Measurements from ENCODE around the gene SLC10A3. TPM values are rescaled to one million over a fixed set of nuclear protein-coding genes. Genes with fewer than 3 reads are reported as not detected.
A peak's percentile ranks its signal among the peaks of the same experiment; 100 is the strongest.

Gene SLC10A3, protein sequence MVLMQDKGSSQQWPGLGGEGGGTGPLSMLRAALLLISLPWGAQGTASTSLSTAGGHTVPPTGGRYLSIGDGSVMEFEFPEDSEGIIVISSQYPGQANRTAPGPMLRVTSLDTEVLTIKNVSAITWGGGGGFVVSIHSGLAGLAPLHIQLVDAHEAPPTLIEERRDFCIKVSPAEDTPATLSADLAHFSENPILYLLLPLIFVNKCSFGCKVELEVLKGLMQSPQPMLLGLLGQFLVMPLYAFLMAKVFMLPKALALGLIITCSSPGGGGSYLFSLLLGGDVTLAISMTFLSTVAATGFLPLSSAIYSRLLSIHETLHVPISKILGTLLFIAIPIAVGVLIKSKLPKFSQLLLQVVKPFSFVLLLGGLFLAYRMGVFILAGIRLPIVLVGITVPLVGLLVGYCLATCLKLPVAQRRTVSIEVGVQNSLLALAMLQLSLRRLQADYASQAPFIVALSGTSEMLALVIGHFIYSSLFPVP
- 15.2 TPM for polyA plus RNA-seq (ENCODE audit: insufficient read length)
- long read RNA-seq, donor 1, transcript SLC10A3-201 (2 exons, 2,161 nt) = major isoform, 8 of 8 reads
- long read RNA-seq, donor 1, partial matches to known transcripts = 0 of 8 reads
- long read RNA-seq, donor 1, other reads (novel, unspliced or antisense) = 0 of 8 reads
- long read RNA-seq, donor 2, transcript SLC10A3-201 (2 exons, 2,161 nt) = major isoform, 7 of 8 reads
- long read RNA-seq, donor 2, partial matches to known transcripts = 0 of 8 reads
- long read RNA-seq, donor 2, other reads (novel, unspliced or antisense) = 0 of 8 reads
- long read RNA-seq, donor 3, transcript SLC10A3-201 (2 exons, 2,161 nt) = major isoform, 9 of 10 reads
- long read RNA-seq, donor 3, partial matches to known transcripts = 0 of 10 reads
- long read RNA-seq, donor 3, other reads (novel, unspliced or antisense) = 0 of 10 reads
- long read RNA-seq, donor 4 = 0 reads
- long read RNA-seq, donor 5, partial matches to known transcripts = 0 of 2 reads
- long read RNA-seq, donor 5, other reads (novel, unspliced or antisense) = 0 of 2 reads
- long read RNA-seq, donor 6, transcript SLC10A3-201 (2 exons, 2,161 nt) = major isoform, 8 of 8 reads
- long read RNA-seq, donor 6, partial matches to known transcripts = 0 of 8 reads
- long read RNA-seq, donor 6, other reads (novel, unspliced or antisense) = 0 of 8 reads
- long read RNA-seq, donor 7, transcript SLC10A3-201 (2 exons, 2,161 nt) = major isoform, 9 of 9 reads
- long read RNA-seq, donor 7, partial matches to known transcripts = 0 of 9 reads
- long read RNA-seq, donor 7, other reads (novel, unspliced or antisense) = 0 of 9 reads
- long read RNA-seq, donor 8, partial matches to known transcripts = 0 of 3 reads
- long read RNA-seq, donor 8, other reads (novel, unspliced or antisense) = 0 of 3 reads

DNA sequence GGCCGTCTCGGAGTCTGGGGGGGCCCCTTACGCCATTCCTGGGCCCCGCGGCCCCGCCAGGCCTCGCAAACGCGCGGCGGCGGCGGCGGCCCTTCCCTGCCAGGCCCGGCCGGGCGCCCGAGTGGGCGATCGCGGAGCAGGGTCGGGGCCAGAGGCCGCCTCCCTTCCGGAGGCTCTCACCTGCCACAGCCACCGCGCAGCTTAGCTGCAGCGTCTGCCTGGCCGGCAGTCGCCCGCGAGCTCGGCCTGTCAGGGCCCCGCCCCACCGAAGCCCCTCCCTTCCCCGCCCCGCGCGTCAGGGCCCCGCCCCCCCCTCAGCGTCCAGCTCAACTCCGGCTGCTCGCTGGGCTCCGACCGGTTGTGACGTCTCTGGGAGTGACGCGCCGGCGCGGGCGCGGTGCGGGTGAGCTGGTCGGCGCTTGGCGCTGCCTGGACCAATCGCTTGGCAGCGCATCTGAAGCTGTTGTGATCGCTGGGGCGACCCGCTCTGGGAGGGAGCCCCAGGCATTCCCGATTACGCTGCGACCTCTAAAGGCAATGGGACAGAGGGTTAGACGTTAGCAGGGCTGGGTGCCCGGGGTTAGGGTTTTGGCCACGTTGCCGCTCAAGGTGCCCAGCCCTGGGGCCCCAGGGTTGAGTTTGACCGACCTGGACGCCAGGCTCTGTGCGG lies at the start of gene SLC10A3:
SLC10A3 (minus strand) TSS at position 216 of the 670 bp plus-strand sequence. CDS start 1,689 bp downstream, outside the sequence.
- DNase-seq = peak; percentile 84

DNA sequence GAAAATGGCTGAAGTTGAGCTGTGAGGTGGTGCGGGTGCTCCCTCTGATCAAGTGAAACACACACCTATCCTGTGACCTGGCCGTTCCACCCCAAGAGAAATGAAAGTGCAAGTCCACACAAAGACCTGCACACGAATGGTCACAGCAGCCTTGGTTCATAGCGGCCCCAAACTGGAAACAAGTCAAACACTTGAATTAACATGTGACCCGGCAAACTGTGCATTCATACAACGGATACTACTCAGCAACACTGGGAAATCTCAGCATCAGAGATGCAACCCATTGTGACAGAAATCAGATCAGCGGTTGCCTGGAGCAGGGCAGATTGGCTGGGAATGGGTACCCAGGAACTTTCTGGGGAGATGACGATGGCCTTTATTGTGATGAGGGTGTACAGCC lies 48.6 kb upstream of the SLC10A3 start:
- no peak for DNase-seq

DNA sequence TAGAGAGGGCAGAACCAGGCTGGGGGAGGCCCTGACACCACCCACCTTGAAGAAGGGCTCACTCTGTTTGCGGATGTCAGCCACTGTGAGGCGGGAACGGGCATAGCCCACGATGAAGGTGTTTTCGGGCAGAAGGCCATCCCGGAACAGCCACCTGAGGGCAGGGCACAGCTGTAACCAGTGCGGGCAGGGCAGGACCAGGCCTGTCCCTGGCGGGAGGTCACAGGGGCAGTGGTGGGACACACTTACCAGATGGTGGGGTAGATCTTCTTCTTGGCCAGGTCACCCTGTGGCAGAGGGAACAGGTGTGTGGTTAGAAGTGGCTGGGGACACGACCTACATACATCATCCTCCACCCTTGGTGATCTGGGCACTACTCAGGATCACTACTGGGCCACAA lies 45.5 kb upstream of the SLC10A3 start:
- no peak for DNase-seq

DNA sequence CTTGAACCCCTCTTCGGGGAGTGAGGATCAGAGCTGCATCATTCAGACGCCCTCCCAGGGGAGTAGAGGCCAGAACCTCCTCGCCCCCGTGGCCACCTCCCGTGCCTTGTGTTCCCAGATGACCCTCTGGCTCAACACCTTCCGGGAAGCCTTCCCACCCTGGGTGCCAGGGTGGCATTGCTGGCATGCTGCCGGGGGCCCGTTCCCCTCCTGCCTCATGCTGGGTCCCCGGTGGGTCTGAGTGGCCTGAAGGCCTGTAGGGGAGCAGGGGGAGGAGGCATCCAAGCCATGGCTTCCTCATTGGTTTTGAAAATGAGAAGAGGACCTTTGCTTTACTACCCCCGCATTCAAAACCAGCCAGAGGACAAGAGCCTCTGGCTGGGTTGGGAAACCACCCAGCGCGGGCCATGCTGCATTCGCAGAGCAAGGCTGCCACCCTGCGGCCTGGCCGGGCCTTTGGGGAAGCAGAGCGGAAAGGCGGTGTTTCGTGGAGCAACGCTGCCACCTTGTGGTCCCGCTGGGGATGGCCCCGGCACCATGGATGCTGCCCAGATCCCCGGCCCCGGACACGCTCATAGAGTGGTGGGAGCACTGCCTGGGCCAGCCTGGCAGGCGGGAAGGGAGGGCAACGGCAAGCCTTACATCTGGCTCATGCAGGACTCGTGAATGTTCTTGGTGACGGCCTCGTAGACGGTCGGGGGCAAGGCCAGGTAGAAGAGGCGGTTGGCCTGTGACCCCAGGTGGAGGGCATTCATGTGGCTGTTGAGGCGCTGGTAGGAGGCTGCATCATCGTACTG lies 44.3 kb upstream of the SLC10A3 start:
- DNase-seq = peak; percentile 69

DNA sequence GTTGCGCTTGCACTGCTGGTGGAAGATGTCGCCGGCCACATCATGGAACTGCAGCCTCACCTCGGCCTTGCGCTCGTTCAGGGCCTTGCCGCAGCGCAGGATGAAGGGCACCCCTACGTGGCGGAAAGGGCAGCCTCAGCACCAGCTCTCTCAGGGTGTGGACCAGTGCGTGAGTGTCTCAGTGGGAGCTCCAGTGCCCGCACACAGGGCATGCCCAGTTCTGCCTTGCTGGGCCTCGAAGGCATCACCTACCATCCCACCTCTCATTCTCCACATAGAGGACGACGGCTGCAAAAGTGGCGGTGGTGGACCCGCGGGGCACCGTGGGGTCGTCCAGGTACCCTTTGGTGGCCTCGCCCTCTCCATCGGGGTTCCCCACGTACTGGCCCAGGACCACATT lies 42.3 kb upstream of the SLC10A3 start:
- DNase-seq = no peak

DNA sequence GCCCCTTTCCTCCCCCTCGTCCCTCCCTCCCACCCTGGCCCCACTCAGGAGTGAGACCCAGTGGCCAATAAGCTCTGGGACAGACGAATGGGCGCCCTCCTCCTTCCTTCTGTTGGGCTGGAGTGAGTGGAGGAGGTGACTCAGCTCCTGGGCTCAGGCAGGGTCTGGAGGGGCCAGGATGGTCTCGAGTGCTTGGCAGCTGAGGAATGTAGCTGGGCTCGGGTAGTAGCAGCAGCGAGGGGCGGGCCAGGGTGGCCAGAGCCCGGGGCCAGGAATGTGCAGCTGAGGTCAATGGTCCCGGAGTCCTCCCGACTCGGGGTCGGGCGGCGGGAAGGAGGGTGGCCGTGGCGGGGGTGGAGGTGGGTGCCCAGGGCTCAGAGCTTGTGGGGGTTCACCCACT lies 41.2 kb upstream of the SLC10A3 start:
- no peak for DNase-seq

DNA sequence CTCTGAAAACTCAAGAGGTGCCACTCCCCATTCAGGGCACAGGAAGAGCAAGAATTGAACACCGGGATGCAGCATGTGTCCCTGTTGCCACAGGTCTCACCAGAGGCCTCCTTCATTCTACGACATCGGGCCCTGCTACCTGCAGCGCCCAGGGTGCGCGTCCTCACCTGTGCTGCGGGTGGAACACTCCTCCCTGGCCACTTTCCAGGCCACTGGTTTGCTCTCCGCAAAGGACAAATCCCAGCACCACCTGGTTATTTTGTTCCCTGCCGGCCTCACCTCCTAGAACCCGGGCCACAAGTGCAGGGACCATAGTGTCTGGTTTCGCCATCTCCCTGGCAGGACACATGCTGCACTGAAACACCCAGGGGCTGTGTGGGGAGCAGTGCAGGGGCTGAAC lies 39.9 kb upstream of the SLC10A3 start:
- DNase-seq = no peak

DNA sequence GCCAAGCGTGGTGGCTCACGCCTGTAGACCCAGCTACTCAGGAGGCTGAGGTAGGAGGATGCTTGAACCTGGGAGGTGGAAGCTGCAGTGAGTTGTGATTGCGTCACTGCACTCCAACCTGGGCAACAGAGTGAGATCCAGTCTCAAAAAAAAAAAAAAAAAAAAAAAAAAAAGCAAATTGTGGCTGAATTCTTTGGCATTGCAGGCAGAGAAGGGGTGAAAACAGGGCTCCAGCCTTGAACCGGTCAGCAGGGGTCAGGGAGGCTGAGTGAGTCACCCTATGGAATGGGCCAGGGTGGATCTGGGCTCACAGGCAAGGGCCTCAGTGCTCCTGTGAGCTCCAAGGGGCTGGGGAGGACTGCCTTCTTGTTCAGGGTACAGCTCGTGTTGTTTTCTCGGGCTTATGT lies 38.8 kb upstream of the SLC10A3 start:
- DNase-seq = no peak

DNA sequence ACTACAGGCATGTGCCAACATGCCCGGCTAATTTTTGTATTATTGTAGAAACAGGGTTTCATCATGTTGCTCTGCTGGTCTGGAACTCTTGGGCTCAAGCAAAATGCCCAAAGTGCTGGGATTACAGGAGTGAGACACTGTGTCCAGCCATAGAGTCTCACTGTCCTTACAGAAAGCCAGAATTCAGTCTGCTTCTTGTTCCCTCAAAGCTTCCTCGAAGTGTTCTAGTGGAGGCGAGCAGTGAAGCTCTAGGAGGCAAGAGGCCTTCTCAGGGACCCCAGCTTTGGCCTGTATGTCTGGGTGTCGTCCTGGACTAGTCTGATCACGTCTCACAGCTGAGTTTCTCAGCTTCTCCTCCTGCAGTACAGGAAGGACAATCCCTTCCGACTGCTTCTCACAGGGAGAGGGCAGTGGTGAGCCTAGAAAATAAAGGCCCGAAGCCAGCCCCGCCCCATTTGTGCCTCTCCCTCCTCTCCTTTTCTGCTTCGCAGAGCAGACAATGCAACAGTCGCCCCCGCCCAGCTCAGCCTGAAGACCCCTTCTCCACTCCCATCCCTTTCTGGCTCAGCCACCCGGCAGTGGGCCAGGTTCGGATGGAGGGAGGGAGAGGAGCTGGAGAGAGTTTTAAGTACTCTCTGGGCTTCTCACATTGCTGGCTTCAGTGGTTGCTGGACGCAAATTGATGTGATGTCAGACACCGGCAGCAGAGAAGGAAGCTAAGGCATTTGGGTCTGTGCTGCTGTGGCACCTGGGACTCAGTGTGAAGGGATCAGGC lies 36.7 kb upstream of the SLC10A3 start:
- DNase-seq = peak; percentile 79

DNA sequence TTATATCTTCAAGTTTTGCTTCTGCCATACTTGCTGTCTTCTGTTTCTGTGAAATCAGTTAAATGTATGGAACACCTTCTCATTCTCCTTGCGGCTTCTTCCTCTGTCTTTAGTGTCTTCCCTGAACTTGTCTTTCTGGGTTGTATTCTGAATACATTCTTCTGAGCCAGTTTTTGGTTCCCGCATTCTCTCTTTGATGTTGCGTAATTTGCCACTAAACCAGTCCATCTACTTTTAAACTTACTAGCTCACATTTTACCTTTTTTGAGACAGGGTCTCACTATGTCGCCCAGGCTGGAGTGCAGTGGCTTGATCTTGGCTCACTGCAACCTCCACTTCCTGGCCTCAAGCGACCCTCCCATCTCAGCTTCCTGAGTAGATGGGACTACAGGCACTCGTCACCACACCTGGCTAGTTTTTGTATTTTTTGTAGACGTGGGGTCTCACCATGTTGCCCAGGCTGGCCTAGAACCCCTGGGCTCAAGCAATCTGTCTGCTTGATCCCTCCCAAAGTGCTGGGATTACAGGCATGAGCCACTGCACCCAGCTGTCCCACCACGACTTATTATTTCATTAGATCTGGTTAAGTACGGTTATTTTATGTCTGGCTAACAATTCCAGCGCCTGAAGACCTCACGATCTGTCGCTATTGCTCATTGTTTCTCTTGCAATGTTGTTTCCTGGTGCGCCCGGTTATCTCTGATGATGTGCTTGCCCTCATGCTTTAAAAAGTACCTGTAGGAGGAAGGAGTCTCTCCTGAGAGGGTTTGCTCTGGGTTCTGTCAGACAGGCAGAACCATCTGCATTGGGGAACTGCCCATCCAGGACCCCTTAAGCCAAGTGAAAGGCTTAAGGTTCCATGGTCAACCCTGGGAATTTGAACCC lies 35.4 kb upstream of the SLC10A3 start:
- DNase-seq = no peak

DNA sequence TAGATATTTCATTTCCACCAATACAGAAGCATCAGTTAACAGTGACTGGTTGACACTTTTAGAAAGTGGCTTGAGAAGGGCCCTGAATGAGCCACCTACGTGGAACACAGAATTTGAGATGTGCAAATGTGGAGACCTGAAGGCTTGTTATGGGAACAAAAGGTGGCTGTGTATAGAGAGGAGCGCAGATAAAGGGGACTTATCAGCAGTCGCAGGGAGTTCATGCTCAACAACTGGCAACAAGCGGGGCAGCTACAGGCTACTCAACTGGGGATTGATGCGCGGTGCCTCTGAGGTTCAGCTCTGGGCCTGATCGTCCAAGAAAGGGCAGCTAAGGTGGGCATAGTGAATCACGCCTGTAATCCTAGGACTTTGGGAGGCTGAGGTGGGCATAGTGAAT lies 29.0 kb upstream of the SLC10A3 start:
- no peak for DNase-seq

DNA sequence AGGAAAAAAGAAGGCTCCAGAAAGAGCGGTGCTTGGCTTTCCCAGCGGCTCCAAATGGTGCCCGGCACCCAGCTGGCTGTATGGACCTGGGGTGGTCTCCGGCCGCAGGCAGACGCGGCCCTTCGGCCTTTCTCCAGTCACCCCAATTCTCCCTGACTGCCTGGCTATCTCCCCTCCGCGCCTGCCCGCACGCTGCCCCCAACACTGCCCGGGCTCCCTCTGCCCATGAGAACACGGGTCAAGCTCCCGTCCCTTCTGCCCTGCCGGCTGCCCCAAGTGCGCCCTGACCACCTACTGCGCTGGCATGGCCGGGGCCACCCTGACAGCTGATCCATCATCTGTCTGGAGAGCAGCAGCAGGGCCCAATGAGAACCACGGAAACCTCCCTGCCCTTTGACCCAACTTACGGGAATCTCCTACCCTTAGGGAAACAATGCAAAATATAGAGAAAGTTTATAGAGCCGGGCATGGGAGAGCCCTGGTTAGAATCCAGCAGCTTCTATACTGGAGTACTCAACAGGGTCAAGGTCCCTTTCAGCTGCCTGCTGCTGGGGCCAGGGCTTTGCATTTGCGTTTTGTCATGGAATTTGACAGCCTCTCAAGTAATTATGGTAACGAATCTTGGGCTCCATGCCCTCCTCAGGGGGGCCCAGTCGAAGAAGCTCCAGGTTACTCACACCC lies 26.8 kb upstream of the SLC10A3 start:
- DNase-seq = no peak

DNA sequence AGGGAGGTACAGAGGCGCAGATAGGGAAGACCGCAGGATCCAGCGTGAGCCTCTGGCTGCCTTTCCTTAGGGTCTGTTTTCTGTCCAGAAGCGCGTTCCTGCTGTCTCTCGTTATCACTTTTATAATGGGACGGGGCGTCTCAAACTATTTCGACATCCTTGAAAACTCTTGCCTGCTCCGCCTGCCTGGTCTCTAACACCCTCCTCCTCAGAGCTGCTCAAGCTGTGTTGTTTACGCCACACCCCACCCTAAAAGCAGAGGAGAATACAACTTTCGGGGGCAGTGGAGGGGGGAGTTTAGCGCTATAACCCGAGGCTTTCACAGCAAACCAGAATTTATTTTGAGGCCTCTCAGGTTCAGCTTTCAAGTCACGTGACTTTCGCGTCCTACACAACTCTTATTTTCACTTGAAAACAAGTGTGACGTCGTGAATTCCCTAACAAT lies 26.2 kb upstream of the SLC10A3 start:
- DNase-seq = peak; percentile 60

DNA sequence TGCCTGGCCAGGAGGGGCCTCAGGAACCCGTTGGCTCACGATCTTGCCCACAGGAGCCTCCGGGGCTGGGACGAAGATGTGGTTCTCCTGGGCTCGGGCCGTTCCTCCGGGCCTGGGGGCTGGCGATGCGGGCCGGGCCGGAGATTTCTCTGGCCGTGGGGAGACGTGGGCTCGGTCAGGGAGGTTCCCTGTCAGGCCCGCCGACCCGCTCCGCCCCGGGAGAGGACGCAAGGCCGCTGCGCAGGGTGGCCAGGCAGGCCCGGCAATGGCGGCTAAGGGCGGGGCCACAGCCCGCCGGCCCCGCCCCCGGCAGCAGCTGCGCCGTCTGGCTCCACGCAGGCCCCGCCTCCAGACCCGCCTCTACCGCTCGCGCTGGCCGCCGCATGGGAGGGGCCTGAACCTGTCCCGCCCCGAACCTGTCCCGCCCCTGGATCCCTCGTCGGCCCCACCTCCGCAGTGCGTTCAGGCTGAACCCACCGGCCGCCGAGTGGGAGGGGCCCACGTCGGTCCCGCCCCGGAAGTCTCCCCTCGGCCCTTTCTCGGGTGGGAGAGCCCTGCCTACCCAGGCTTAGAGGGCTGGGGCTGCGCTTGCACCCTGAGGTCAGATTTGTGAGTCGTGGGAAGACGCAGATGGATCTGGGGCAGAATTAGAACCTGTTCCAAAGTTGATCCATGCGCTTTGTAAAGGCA lies 25.7 kb upstream of the SLC10A3 start, which contains the start of gene FAM3A:
FAM3A (minus strand) TSS at position 267 of the 690 bp plus-strand sequence. CDS start 460 bp downstream, outside the sequence.
- DNase-seq = peak; percentile 82

DNA sequence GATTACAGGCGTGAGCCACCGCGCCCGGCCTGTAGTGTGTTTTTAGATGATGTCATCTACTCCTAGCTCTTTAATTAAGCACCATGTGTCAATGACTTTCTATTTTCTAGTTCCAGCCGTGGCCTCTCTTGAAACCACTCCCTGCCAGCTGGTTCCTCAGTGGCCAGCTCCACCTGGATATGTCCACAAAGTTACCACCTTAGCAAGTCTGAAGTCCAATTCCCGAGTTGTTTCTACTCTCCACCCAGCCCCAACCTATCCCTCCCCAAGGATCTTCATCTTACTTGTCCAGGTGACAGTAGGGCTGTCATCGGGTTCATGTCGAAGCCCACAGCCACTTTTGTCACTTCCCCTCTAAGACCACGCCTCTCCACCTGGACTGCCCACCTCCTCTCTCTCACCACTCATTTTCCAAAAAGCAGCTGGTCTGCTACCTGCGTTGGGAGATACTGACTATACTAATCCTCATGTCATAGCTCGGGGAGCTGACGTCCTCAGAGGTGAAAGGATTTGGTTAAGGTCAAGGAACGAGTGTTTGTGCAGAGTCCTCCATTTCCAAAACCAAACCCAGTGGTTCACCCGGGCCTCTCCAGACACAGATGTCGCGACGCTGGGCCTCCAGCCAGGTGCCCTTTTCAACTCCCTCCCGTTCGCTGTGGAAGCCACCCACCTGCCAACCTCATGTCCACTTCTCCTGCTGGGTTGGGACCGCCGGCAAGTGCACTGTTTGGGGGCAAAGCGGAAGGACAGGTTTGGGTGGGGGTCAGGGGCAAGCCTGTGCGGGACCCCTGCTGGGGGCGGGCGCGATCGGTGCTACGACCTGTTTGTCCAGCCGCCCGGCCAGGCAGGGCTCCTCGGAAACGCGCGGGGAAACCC lies 24.9 kb upstream of the SLC10A3 start:
- no peak for DNase-seq

DNA sequence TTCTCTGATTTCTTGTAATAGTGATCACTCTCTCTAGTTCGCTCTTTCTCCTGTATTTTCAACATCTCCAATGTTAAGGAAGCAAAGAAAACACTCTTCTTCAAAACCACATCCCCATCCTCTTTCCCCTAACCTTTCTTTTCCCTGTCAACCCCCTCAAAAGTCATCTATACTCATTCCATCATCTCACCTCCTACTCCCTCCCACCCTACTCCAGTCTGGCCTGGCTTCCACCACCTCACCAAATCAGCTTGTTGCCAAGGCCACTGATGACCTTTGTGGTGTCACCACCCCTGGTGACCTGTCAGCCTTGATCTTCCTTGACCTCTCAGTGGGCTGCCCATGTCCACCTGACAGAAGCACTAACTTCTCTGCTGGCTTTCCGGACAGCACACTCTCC lies 23.3 kb upstream of the SLC10A3 start:
- no peak for DNase-seq

Data from left kidney (tissue), 8 donors.